D721Med (cell line): ENCODE results near the gene CABLES2.

Experiments used
- DNase-seq: peaks from one replicate; pipeline ENCODE4 v3.0.0; 2011; ENCODE audit warnings: low spot score; ENCODE audit not compliant: insufficient read length
- FAIRE-seq: peaks from 2 replicates; lab custom pipeline; 2011; peaks lifted over from hg19 to GRCh38; lab: Jason Lieb, UNC
- CTCF ChIP-seq: IDR thresholded peaks from 2 replicates; pipeline ENCODE4 v1.5.1; 2012; ENCODE audit warnings: mild to moderate bottlenecking, control low read depth; ENCODE audit not compliant: insufficient read depth; ENCODE audit errors: missing control alignments

CABLES2 gene

GRCh38 chr20:62355516-62355877 lies 51.6 kb downstream of the CABLES2 start:
- FAIRE-seq (no peak), DNase-seq (no peak)
- TF ChIP-seq CTCF: no peak

- no peak for DNase-seq
- no peak for TF ChIP-seq CTCF
- no peak for FAIRE-seq
Measured at GRCh38 chr20:62354811-62355341, 52.2 kb downstream of the CABLES2 start.

- FAIRE-seq (no peak), DNase-seq (no peak)
- TF ChIP-seq CTCF: no peak
Measured at GRCh38 chr20:62354031-62354808, 52.9 kb downstream of the CABLES2 start.

DNA sequence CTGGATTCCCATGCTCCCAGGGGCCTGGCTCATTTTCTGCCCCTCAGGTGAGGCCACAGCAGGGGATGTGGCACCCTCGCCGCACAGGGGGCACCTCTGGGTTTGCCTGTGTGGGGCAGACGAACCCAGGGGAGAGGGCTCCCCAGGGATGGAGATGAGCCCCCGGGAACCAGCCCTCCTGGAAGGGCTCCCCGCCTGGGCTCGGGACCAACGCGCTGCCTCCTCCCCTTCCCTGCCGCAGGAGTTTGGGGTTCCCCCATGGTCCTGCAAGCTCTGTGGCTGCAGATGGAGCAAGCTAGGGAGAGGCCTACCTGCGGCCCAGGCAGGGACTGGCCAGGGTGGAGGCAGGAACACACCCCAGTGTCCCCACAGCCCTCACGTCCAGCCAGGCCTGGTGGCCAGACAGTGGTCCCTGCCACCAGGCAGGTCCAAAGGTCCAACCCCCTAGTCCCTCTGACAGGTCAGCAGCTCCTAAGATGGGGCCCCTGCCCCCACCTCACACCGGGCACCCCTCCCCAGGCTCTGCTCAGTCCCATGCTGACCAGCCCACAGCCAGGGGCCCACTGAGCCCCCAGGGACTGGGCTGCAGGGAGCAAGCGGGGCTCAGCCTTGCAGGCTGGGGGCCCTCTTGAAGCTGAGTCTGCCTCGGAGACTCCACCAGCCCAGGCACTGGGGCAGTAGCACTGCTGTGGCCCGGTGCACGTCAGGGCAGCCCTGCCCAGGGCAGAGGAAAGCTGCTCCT lies 53.6 kb downstream of the CABLES2 start:
- TF ChIP-seq CTCF: no peak
- no peak for FAIRE-seq
- no peak for DNase-seq

GRCh38 chr20:62352402-62353288 lies 54.4 kb downstream of the CABLES2 start:
- DNase-seq: no peak
- TF ChIP-seq CTCF: peak; percentile 44
- FAIRE-seq: no peak

- DNase-seq (no peak), FAIRE-seq (no peak)
- TF ChIP-seq CTCF: no peak
Measured at GRCh38 chr20:62351469-62352401, 55.4 kb downstream of the CABLES2 start.
